ENCODE results near the gene PITX2. TPM values are rescaled to one million over a fixed set of nuclear protein-coding genes. Genes with fewer than 3 reads are reported as not detected.

The PITX2 gene
- total RNA-seq, 1 experiment from 2014 or later, result 8.3 TPM

GRCh38 chr4:110666030-110666429 is 43.2 kb upstream of the PITX2 start:
- intact Hi-C loops (cut with micrococcal nuclease), result no loop called here
- RAD21 ChIA-PET (ENCODE audit: low non-redundant PET in 1 of 2, low total read pairs in 2 of 2, uncharacterized antibody in 2 of 2, unreplicated experiment in 2 of 2), result no interaction called here
- Histone ChIP-seq H3K4me2 (ENCODE audit: low read length) (no peak overlapping the region), H3K9ac (ENCODE audit: low read length) (no peak overlapping the region), H4K20me1 (ENCODE audit: insufficient read depth) (no peaks in the 10 kb centered on the region), H3K27me3 (ENCODE audit: insufficient read depth, low read length) (no peaks in the 10 kb centered on the region), H3K4me3 (replicated peaks in 1 of 2; ENCODE audit: low read depth in 1 of 2, low read length in 2 of 2) (no peak overlapping the region), H3K4me1 (ENCODE audit: control insufficient read depth in 1 of 2, insufficient read depth in 2 of 2, low read length in 2 of 2) (peaks cover 0 to 13% of the 10 kb centered on the region in 2 experiments; a peak in 2 of 4 replicates), H3K9me2 (ENCODE audit: insufficient read depth) (no peaks in the 10 kb centered on the region), H3K79me2 (ENCODE audit: insufficient read depth, low read length) (no peaks in the 10 kb centered on the region), H2AFZ (ENCODE audit: low read depth, low read length, poor library complexity, severe bottlenecking) (no peak overlapping the region), H3K27ac (ENCODE audit: low read depth, low read length) (no peak overlapping the region), H3K9me3 (ENCODE audit: control insufficient read depth in 1 of 2, insufficient read depth in 1 of 2, low read depth in 1 of 2, low read length in 2 of 2) (no peaks in the 10 kb centered on the region), H3K36me3 (ENCODE audit: control insufficient read depth in 1 of 2, insufficient read depth in 2 of 2, low read length in 2 of 2) (no peaks in the 10 kb centered on the region)
- CTCF ChIA-PET, result no interaction called here
- no peak for TF ChIP-seq YY1 (IDR thresholded peaks at IDR 0.05; ENCODE audit: extremely low read depth, insufficient replicate concordance, low read depth, low read length)
- no peak for TF ChIP-seq SRF (IDR thresholded peaks at IDR 0.05; ENCODE audit: low read depth)
- no peak for TF ChIP-seq JUND (IDR thresholded peaks at IDR 0.05)
- no peak for TF ChIP-seq POLR2AphosphoS5 (IDR thresholded peaks at IDR 0.05; ENCODE audit: low read depth, low read length)
- TF ChIP-seq CTCF (IDR thresholded peaks at IDR 0.05 in 2 of 3, conservative IDR thresholded peaks at IDR 0.05 in 1 of 3; ENCODE audit: borderline replicate concordance in 1 of 3, insufficient read depth in 1 of 3, low read depth in 2 of 3, low read length in 2 of 3), result no peak
- TF ChIP-seq POLR2A (IDR thresholded peaks at IDR 0.05; ENCODE audit: borderline replicate concordance, extremely low read depth, insufficient read depth, insufficient read length), result no peak
- TF ChIP-seq TCF7L2 (IDR thresholded peaks at IDR 0.05; ENCODE audit: borderline replicate concordance, extremely low read depth, insufficient read depth, insufficient read length), result no peak
- TF ChIP-seq EZH2 (IDR thresholded peaks at IDR 0.05), result no peak
- no peak for TF ChIP-seq ZFX (IDR thresholded peaks at IDR 0.05)
- no peak for TF ChIP-seq MAX (IDR thresholded peaks at IDR 0.05)
- TF ChIP-seq, protein P1, sequence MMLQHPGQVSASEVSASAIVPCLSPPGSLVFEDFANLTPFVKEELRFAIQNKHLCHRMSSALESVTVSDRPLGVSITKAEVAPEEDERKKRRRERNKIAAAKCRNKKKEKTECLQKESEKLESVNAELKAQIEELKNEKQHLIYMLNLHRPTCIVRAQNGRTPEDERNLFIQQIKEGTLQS (IDR thresholded peaks at IDR 0.05), result no peak
- no peak for TF ChIP-seq ELF1 (IDR thresholded peaks at IDR 0.05; ENCODE audit: borderline replicate concordance, low read depth)
- no peak for TF ChIP-seq CBX3 (IDR thresholded peaks at IDR 0.05; ENCODE audit: low read depth)
- no peak for TF ChIP-seq RAD21 (IDR thresholded peaks at IDR 0.05; ENCODE audit: low read depth)
- TF ChIP-seq, protein P2, sequence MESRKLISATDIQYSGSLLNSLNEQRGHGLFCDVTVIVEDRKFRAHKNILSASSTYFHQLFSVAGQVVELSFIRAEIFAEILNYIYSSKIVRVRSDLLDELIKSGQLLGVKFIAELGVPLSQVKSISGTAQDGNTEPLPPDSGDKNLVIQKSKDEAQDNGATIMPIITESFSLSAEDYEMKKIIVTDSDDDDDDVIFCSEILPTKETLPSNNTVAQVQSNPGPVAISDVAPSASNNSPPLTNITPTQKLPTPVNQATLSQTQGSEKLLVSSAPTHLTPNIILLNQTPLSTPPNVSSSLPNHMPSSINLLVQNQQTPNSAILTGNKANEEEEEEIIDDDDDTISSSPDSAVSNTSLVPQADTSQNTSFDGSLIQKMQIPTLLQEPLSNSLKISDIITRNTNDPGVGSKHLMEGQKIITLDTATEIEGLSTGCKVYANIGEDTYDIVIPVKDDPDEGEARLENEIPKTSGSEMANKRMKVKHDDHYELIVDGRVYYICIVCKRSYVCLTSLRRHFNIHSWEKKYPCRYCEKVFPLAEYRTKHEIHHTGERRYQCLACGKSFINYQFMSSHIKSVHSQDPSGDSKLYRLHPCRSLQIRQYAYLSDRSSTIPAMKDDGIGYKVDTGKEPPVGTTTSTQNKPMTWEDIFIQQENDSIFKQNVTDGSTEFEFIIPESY (IDR thresholded peaks at IDR 0.05; ENCODE audit: extremely low read depth, insufficient replicate concordance, low read length), result no peak
- no peak for TF ChIP-seq SIN3A (IDR thresholded peaks at IDR 0.05; ENCODE audit: low read depth)
- TF ChIP-seq EGR1 (IDR thresholded peaks at IDR 0.05; ENCODE audit: low read depth), result no peak
- no peak for TF ChIP-seq EZH2phosphoT487 (IDR thresholded peaks at IDR 0.05; ENCODE audit: borderline replicate concordance)
- no peak for TF ChIP-seq FOSL1 (IDR thresholded peaks at IDR 0.05; ENCODE audit: low read depth)
- BruUV-seq (replicated peaks), result no TSS peak
- DNase-seq (ENCODE audit: low read depth, low spot score) (no peak), ATAC-seq (no peak)
- POLR2A ChIA-PET, result no interaction called here

Measured in HCT116 (cell line).